ENCODE data around the gene TBX2. TPM values are rescaled to one million over a fixed set of nuclear protein-coding genes. Genes with fewer than 3 reads are reported as not detected.

TBX2 gene
- total RNA-seq, 2 donors from 2014 or later, result 0.07 TPM; not detected in 1

GRCh38 chr17:61381537-61381936, 18.1 kb upstream of the TBX2 start:
- 91 to 97% methylated on average over 3 to 5 of the region's 5 CpGs for WGBS, 2 experiments (ENCODE audit: insufficient coverage in 1 of 2, insufficient read length in 1 of 2)
- DNase-seq, result no peak
- H3K4me3 ChIP-seq (ENCODE audit: low read length), result no peak overlapping the region
- H3K4me1 ChIP-seq (ENCODE audit: control insufficient read depth, insufficient read depth, low read length), result no peaks in the 10 kb centered on the region
- H3K9me3 ChIP-seq (ENCODE audit: control insufficient read depth, low read length), result no peaks in the 10 kb centered on the region
- no peak overlapping the region for H3K9ac ChIP-seq (ENCODE audit: extremely low read depth, low read length, poor library complexity, severe bottlenecking)
- no peak overlapping the region for H3K27ac Mint-ChIP-seq
- no peaks in the 10 kb centered on the region for H3K27me3 ChIP-seq (ENCODE audit: control insufficient read depth, insufficient read depth, low read length, poor library complexity, severe bottlenecking)
- H3K36me3 Mint-ChIP-seq (ENCODE audit: low read depth), result peaks cover 3% of the 10 kb centered on the region
- H3K9me3 Mint-ChIP-seq, result no peaks in the 10 kb centered on the region
- no peak overlapping the region for H3K4me3 Mint-ChIP-seq
- H3K36me3 ChIP-seq (ENCODE audit: control insufficient read depth, insufficient read depth, low read length), result no peaks in the 10 kb centered on the region
- H3K27ac ChIP-seq (ENCODE audit: low read depth, low read length), result no peak overlapping the region
- TF ChIP-seq CTCF (conservative IDR thresholded peaks at IDR 0.05), result no peak
- peaks cover 13% of the 10 kb centered on the region for H3K27me3 Mint-ChIP-seq (ENCODE audit: insufficient read depth)
- peaks cover 15% of the 10 kb centered on the region for H3K4me1 Mint-ChIP-seq

- Mint-ChIP-seq H3K36me3 (ENCODE audit: low read depth) (peaks cover 3% of the 10 kb centered on the region), H3K9me3 (no peaks in the 10 kb centered on the region), H3K4me3 (no peak overlapping the region), H3K27ac (no peak overlapping the region), H3K27me3 (ENCODE audit: insufficient read depth) (peaks cover 16% of the 10 kb centered on the region), H3K4me1 (peaks cover 12% of the 10 kb centered on the region)
- WGBS, 2 experiments (ENCODE audit: insufficient coverage in 1 of 2, insufficient read length in 1 of 2), result 92 to 100% methylated on average over 6 to 14 of the region's 16 CpGs
- no peak overlapping the region for H3K4me3 ChIP-seq (ENCODE audit: low read length)
- H3K27ac ChIP-seq (ENCODE audit: low read depth, low read length), result no peak overlapping the region
- H3K27me3 ChIP-seq (ENCODE audit: control insufficient read depth, insufficient read depth, low read length, poor library complexity, severe bottlenecking), result no peaks in the 10 kb centered on the region
- no peaks in the 10 kb centered on the region for H3K4me1 ChIP-seq (ENCODE audit: control insufficient read depth, insufficient read depth, low read length)
- no peak for TF ChIP-seq CTCF (conservative IDR thresholded peaks at IDR 0.05)
- H3K36me3 ChIP-seq (ENCODE audit: control insufficient read depth, insufficient read depth, low read length), result no peaks in the 10 kb centered on the region
- H3K9ac ChIP-seq (ENCODE audit: extremely low read depth, low read length, poor library complexity, severe bottlenecking), result no peak overlapping the region
- DNase-seq, result no peak
- H3K9me3 ChIP-seq (ENCODE audit: control insufficient read depth, low read length), result no peaks in the 10 kb centered on the region
Observed at GRCh38 chr17:61382796-61383688, 16.6 kb upstream of the TBX2 start.

- no peak for DNase-seq
- peaks cover 8% of the 10 kb centered on the region for H3K4me1 Mint-ChIP-seq
- 90 to 95% methylated on average over 11 to 18 of the region's 18 CpGs for WGBS, 2 experiments (ENCODE audit: insufficient coverage in 1 of 2, insufficient read length in 1 of 2)
- Histone ChIP-seq H3K27ac (ENCODE audit: low read depth, low read length) (no peak overlapping the region), H3K4me1 (ENCODE audit: control insufficient read depth, insufficient read depth, low read length) (no peaks in the 10 kb centered on the region), H3K4me3 (ENCODE audit: low read length) (no peak overlapping the region), H3K9ac (ENCODE audit: extremely low read depth, low read length, poor library complexity, severe bottlenecking) (no peak overlapping the region), H3K36me3 (ENCODE audit: control insufficient read depth, insufficient read depth, low read length) (no peaks in the 10 kb centered on the region), H3K27me3 (ENCODE audit: control insufficient read depth, insufficient read depth, low read length, poor library complexity, severe bottlenecking) (peaks cover 6% of the 10 kb centered on the region), H3K9me3 (ENCODE audit: control insufficient read depth, low read length) (no peaks in the 10 kb centered on the region)
- peaks cover 3% of the 10 kb centered on the region for H3K36me3 Mint-ChIP-seq (ENCODE audit: low read depth)
- TF ChIP-seq CTCF (conservative IDR thresholded peaks at IDR 0.05), result no peak
- H3K4me3 Mint-ChIP-seq, result no peak overlapping the region
- H3K9me3 Mint-ChIP-seq, result no peaks in the 10 kb centered on the region
- no peak overlapping the region for H3K27ac Mint-ChIP-seq
- H3K27me3 Mint-ChIP-seq (ENCODE audit: insufficient read depth), result peaks cover 19% of the 10 kb centered on the region
Observed at GRCh38 chr17:61383689-61384201, 15.9 kb upstream of the TBX2 start.
